ENCODE data around the gene PRRT2.
"Not testable (repeated sequence)": the region's sequence is repeated elsewhere in the genome, so short reads cannot be mapped to it uniquely, and the experiment has no call there.

Gene PRRT2

GRCh38 chr16:29811896-29812665, at the start of gene PRRT2:
Gene PRRT2, plus strand, starts transcription at chr16:29812193. Its CDS starts 862 bp downstream, at chr16:29813055.
- no peak for DNase-seq (ENCODE audit: low spot score)

GRCh38 chr16:29763326-29763725, 48.7 kb upstream of the PRRT2 start:
- DNase-seq (ENCODE audit: low spot score) = no peak

GRCh38 chr16:29765167-29766032, 46.6 kb upstream of the PRRT2 start:
- DNase-seq (ENCODE audit: low spot score) = no peak

- DNase-seq (ENCODE audit: low spot score) = no peak
These were observed 45.4 kb upstream of the PRRT2 start for GRCh38 chr16:29766571-29766970.

- no peak for DNase-seq (ENCODE audit: low spot score)
These were observed 44.9 kb upstream of the PRRT2 start for GRCh38 chr16:29767062-29767461.

- no peak for DNase-seq (ENCODE audit: low spot score)
These were observed 42.5 kb upstream of the PRRT2 start for GRCh38 chr16:29769507-29769906.

GRCh38 chr16:29770250-29770929, 41.6 kb upstream of the PRRT2 start:
- DNase-seq (ENCODE audit: low spot score) = no peak

- not testable (repeated sequence) for DNase-seq (ENCODE audit: low spot score)
These were observed 39.7 kb upstream of the PRRT2 start for GRCh38 chr16:29772330-29772729.

GRCh38 chr16:29774730-29775129, 37.3 kb upstream of the PRRT2 start:
- DNase-seq (ENCODE audit: low spot score) = no peak

GRCh38 chr16:29775742-29776408, 36.1 kb upstream of the PRRT2 start:
- no peak for DNase-seq (ENCODE audit: low spot score)

- DNase-seq (ENCODE audit: low spot score) = no peak
These were observed 34.2 kb upstream of the PRRT2 start, which contains the start of gene ZG16 for GRCh38 chr16:29777576-29778350. Gene ZG16, plus strand, starts transcription at chr16:29778256. Its CDS starts 1,011 bp downstream, at chr16:29779267.

- no peak for DNase-seq (ENCODE audit: low spot score)
These were observed 32.5 kb upstream of the PRRT2 start for GRCh38 chr16:29779474-29779873.

GRCh38 chr16:29783094-29783953, 28.7 kb upstream of the PRRT2 start:
- not testable (repeated sequence) for DNase-seq (ENCODE audit: low spot score)

- no peak for DNase-seq (ENCODE audit: low spot score)
These were observed 27.8 kb upstream of the PRRT2 start for GRCh38 chr16:29784157-29784556.

- DNase-seq (ENCODE audit: low spot score) = peak; percentile 66
These were observed 27.0 kb upstream of the PRRT2 start for GRCh38 chr16:29784901-29785500.

GRCh38 chr16:29787155-29787554, 24.8 kb upstream of the PRRT2 start:
- not testable (repeated sequence) for DNase-seq (ENCODE audit: low spot score)

GRCh38 chr16:29789775-29790182, 22.2 kb upstream of the PRRT2 start:
- no peak for DNase-seq (ENCODE audit: low spot score)

GRCh38 chr16:29790183-29790948, 21.6 kb upstream of the PRRT2 start, which contains the start of gene KIF22:
Gene KIF22, plus strand, starts transcription at chr16:29790751. Its CDS starts 9 bp downstream, at chr16:29790760.
- peak; percentile 99 for DNase-seq (ENCODE audit: low spot score)
